GM23338 (cell line): ENCODE data around the gene GPRC5D. TPM values are rescaled to one million over a fixed set of nuclear protein-coding genes. Genes with fewer than 3 reads are reported as not detected.

Source experiments
- ATAC-seq: fragments of 200-7000 bp; cut with Tn5 transposase; 3 replicates; pipeline ENCODE4 v1.9.1; 2020
- DNase-seq: peaks from one replicate; pipeline ENCODE4 v3.0.0-alpha.2; 2015; ENCODE audit warnings: low spot score
- H2AFZ ChIP-seq: fragments of 200-600 bp; sonication (generic); 2 replicates; pipeline ENCODE4 v1.8.0; 2016; ENCODE audit warnings: antibody characterized with exemption, mild to moderate bottlenecking, moderate library complexity
- H3F3A ChIP-seq: fragments of 200-600 bp; sonication (generic); replicated peaks from 2 replicates; pipeline ENCODE4 v1.8.0; 2017; ENCODE audit warnings: antibody characterized with exemption, mixed run types, low read depth
- H3K27ac ChIP-seq: fragments of 200-600 bp; sonication (generic); 2 replicates; pipeline ENCODE4 v1.6.1; 2016; ENCODE audit warnings: low read depth
- H3K27me3 ChIP-seq: fragments of 200-600 bp; sonication (generic); 2 replicates; pipeline ENCODE4 v1.8.0; 2016; ENCODE audit warnings: mild to moderate bottlenecking, mixed run types, moderate library complexity; ENCODE audit not compliant: insufficient read depth
- H3K36me3 ChIP-seq: fragments of 200-600 bp; sonication (generic); 2 replicates; pipeline ENCODE4 v1.8.0; 2016; ENCODE audit warnings: mild to moderate bottlenecking; ENCODE audit not compliant: insufficient read depth
- H3K4me1 ChIP-seq: fragments of 200-600 bp; sonication (generic); 2 replicates; pipeline ENCODE4 v1.8.0; 2016; ENCODE audit warnings: mild to moderate bottlenecking, moderate library complexity; ENCODE audit not compliant: insufficient read depth
- H3K4me2 ChIP-seq: fragments of 200-600 bp; sonication (generic); 2 replicates; pipeline ENCODE4 v1.7.1; 2017; ENCODE audit warnings: mixed run types
- H3K4me3 ChIP-seq: fragments of 200-600 bp; sonication (generic); 2 replicates; pipeline ENCODE4 v1.6.1; 2016; ENCODE audit warnings: mixed run types
- H3K79me2 ChIP-seq: fragments of 200-600 bp; sonication (generic); replicated peaks from 2 replicates; pipeline ENCODE4 v1.8.0; 2017; ENCODE audit warnings: mild to moderate bottlenecking; ENCODE audit not compliant: insufficient read depth
- H3K9me2 ChIP-seq: fragments of 200-600 bp; sonication (generic); 2 replicates; pipeline ENCODE4 v1.8.0; 2017; ENCODE audit not compliant: insufficient read depth
- H4K20me1 ChIP-seq: fragments of 200-600 bp; sonication (generic); replicated peaks from 2 replicates; pipeline ENCODE4 v1.8.0; 2017; ENCODE audit warnings: mild to moderate bottlenecking; ENCODE audit not compliant: insufficient read depth
- H3K27ac Mint-ChIP-seq: 2 replicates; pipeline ENCODE4 v1.8.0; 2020; ENCODE audit warnings: inconsistent platforms, mild to moderate bottlenecking, moderate library complexity, mixed read lengths
- H3K27me3 Mint-ChIP-seq: 3 replicates; pipeline ENCODE4 v1.8.0; 2022; ENCODE audit warnings: low read depth, mild to moderate bottlenecking, moderate library complexity, mixed read lengths, inconsistent platforms; ENCODE audit not compliant: insufficient read depth, poor library complexity
- H3K36me3 Mint-ChIP-seq: 3 replicates; pipeline ENCODE4 v1.8.0; 2021; ENCODE audit warnings: low read depth, mild to moderate bottlenecking, inconsistent platforms, moderate library complexity, mixed read lengths
- H3K4me1 Mint-ChIP-seq: 3 replicates; pipeline ENCODE4 v1.8.0; 2020; ENCODE audit warnings: mild to moderate bottlenecking, inconsistent platforms, mixed read lengths
- H3K4me3 Mint-ChIP-seq: 3 replicates; pipeline ENCODE4 v1.8.0; 2021; ENCODE audit warnings: moderate library complexity, mild to moderate bottlenecking, inconsistent platforms, mixed read lengths
- H3K9me3 Mint-ChIP-seq: 3 replicates; pipeline ENCODE4 v1.8.0; 2020; ENCODE audit warnings: moderate library complexity, mild to moderate bottlenecking, inconsistent platforms, mixed read lengths
- CREB1 ChIP-seq: fragments of 250-450 bp; sonication (Bioruptor Pico); IDR thresholded peaks from 2 replicates; pipeline ENCODE4 v1.5.0; 2020; ENCODE audit warnings: low read depth, mild to moderate bottlenecking, moderate library complexity
- ETS1 ChIP-seq: IDR thresholded peaks from 2 replicates; pipeline ENCODE4 v1.6.1; 2016; ENCODE audit warnings: antibody characterized with exemption
- EZH2 ChIP-seq: fragments of 200-600 bp; sonication (generic); IDR thresholded peaks from one replicate; pipeline ENCODE4 v1.8.0; 2017; ENCODE audit warnings: antibody characterized with exemption, mild to moderate bottlenecking, low read depth; ENCODE audit not compliant: unreplicated experiment
- JUNB ChIP-seq: IDR thresholded peaks from one replicate; pipeline ENCODE4 v1.6.1; 2016; ENCODE audit warnings: antibody characterized with exemption; ENCODE audit not compliant: unreplicated experiment
- NANOG ChIP-seq: IDR thresholded peaks from 2 replicates; pipeline ENCODE4 v1.6.1; 2016; ENCODE audit warnings: antibody characterized with exemption, borderline replicate concordance
- POLR2AphosphoS5 ChIP-seq: IDR thresholded peaks from 2 replicates; pipeline ENCODE4 v1.6.1; 2016; ENCODE audit warnings: antibody characterized with exemption, low read depth
- ZNF114 ChIP-seq: fragments of 250-450 bp; sonication (Bioruptor Pico); IDR thresholded peaks from 2 replicates; pipeline ENCODE4 v1.5.0; 2020; ENCODE audit warnings: mild to moderate bottlenecking, moderate library complexity
- ZNF331 ChIP-seq: fragments of 250-450 bp; sonication (Bioruptor Pico); IDR thresholded peaks from 2 replicates; pipeline ENCODE4 v1.5.0; 2020; ENCODE audit warnings: low read depth, mild to moderate bottlenecking, moderate library complexity
- polyA plus RNA-seq: library from polyadenylated mRNA; unstranded; fragments of >200 nt; fragmentation: Nextera tagmentation; extraction: Ambion mirVana; gene quantifications from 2 replicates; pipeline ENCODE4 v1.2.1, GENCODE V29; 2016
- total RNA-seq: library from RNA; depleted of rRNA; stranded (reverse); fragments of >200 nt; shearing (Covaris generic); gene quantifications from 2 replicates; pipeline ENCODE4 v1.2.3, GENCODE V29; 2014
- TF ChIP-seq, protein P1 (sequence below): IDR thresholded peaks from one replicate; pipeline ENCODE4 v1.6.1; 2018; ENCODE audit warnings: antibody characterized with exemption; ENCODE audit not compliant: unreplicated experiment
- TF ChIP-seq, protein P2 (sequence below), 2 experiments: fragments of 200-600 bp in 1 of 2; sonication (generic) in 1 of 2; conservative IDR thresholded peaks; 2 replicates each; pipeline versions ENCODE4 v1.5.1 to v1.6.1; 2016 to 2017; ENCODE audit warnings: antibody characterized with exemption in 2 of 2, low read depth in 2 of 2, mild to moderate bottlenecking in 2 of 2, moderate library complexity in 1 of 2

The GPRC5D gene
- total and polyA plus RNA-seq, 2 experiments from 2014 or later = not detected

DNA sequence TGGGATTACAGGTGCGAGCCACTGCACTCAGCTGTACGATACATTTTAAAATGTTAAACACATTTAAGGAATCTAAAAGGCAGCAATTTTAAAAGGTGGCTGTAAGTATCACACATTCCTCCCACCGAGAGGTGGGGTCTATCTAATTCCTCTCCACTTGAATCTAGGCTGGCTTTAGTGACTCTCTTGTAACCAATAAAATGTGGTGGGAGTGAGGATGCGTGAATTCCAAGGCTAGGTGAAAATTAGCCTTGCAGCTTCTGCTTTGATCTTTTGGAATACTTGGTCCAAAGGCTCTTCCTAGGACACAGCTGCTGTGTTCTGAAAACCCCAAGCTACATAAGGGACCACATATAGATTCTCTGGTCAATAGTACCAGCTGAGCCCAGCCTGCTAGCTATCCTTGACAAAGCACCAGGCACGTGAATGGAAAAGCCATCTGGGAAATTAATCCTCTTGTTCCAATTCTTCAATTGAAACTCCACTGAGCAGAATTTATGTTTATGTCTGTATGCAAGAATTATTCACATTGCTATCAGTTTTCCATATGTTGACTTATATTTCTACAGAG, 8.8 kb upstream of the GPRC5D start (continued):
- TF ChIP-seq NANOG (no peak), EZH2 (no peak), ZNF114 (CRISPR knock-in tag) (no peak), ETS1 (no peak), JUNB (no peak), ZNF331 (CRISPR knock-in tag) (no peak), CREB1 (CRISPR knock-in tag) (no peak), POLR2AphosphoS5 (no peak)
- TF ChIP-seq, protein P1, sequence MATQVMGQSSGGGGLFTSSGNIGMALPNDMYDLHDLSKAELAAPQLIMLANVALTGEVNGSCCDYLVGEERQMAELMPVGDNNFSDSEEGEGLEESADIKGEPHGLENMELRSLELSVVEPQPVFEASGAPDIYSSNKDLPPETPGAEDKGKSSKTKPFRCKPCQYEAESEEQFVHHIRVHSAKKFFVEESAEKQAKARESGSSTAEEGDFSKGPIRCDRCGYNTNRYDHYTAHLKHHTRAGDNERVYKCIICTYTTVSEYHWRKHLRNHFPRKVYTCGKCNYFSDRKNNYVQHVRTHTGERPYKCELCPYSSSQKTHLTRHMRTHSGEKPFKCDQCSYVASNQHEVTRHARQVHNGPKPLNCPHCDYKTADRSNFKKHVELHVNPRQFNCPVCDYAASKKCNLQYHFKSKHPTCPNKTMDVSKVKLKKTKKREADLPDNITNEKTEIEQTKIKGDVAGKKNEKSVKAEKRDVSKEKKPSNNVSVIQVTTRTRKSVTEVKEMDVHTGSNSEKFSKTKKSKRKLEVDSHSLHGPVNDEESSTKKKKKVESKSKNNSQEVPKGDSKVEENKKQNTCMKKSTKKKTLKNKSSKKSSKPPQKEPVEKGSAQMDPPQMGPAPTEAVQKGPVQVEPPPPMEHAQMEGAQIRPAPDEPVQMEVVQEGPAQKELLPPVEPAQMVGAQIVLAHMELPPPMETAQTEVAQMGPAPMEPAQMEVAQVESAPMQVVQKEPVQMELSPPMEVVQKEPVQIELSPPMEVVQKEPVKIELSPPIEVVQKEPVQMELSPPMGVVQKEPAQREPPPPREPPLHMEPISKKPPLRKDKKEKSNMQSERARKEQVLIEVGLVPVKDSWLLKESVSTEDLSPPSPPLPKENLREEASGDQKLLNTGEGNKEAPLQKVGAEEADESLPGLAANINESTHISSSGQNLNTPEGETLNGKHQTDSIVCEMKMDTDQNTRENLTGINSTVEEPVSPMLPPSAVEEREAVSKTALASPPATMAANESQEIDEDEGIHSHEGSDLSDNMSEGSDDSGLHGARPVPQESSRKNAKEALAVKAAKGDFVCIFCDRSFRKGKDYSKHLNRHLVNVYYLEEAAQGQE = no peak
- TF ChIP-seq, protein P2, sequence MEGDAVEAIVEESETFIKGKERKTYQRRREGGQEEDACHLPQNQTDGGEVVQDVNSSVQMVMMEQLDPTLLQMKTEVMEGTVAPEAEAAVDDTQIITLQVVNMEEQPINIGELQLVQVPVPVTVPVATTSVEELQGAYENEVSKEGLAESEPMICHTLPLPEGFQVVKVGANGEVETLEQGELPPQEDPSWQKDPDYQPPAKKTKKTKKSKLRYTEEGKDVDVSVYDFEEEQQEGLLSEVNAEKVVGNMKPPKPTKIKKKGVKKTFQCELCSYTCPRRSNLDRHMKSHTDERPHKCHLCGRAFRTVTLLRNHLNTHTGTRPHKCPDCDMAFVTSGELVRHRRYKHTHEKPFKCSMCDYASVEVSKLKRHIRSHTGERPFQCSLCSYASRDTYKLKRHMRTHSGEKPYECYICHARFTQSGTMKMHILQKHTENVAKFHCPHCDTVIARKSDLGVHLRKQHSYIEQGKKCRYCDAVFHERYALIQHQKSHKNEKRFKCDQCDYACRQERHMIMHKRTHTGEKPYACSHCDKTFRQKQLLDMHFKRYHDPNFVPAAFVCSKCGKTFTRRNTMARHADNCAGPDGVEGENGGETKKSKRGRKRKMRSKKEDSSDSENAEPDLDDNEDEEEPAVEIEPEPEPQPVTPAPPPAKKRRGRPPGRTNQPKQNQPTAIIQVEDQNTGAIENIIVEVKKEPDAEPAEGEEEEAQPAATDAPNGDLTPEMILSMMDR (conservative IDR thresholded peaks at IDR 0.05; ENCODE audit: low read depth in 2 of 2) = no peak

GRCh38 chr12:12958886-12959285, 6.9 kb upstream of the GPRC5D start:
- ATAC-seq = no peak
- H3K27me3 ChIP-seq = no peaks in the 10 kb centered on the region
- H3K79me2 ChIP-seq = no peaks in the 10 kb centered on the region
- no peak overlapping the region for H3K4me2 ChIP-seq
- H3F3A ChIP-seq = no peaks in the 10 kb centered on the region
- no peak overlapping the region for H3K27ac Mint-ChIP-seq
- DNase-seq = no peak
- no peak overlapping the region for H2AFZ ChIP-seq
- H3K9me2 ChIP-seq = no peaks in the 10 kb centered on the region; the same call in 1 of the 2 replicates
- H3K27ac ChIP-seq = no peak overlapping the region
- no peaks in the 10 kb centered on the region for H3K4me1 ChIP-seq
- no peaks in the 10 kb centered on the region for H3K36me3 Mint-ChIP-seq
- no peak overlapping the region for H3K4me3 ChIP-seq
- H3K36me3 ChIP-seq = no peaks in the 10 kb centered on the region
- no peak overlapping the region for H3K4me3 Mint-ChIP-seq
- H3K27me3 Mint-ChIP-seq = peaks cover 1% of the 10 kb centered on the region
- H4K20me1 ChIP-seq = no peaks in the 10 kb centered on the region
- no peaks in the 10 kb centered on the region; the same call in 2 of the 3 replicates for H3K4me1 Mint-ChIP-seq
- no peaks in the 10 kb centered on the region for H3K9me3 Mint-ChIP-seq
- TF ChIP-seq ZNF114 (CRISPR knock-in tag) (no peak), JUNB (no peak), EZH2 (no peak), POLR2AphosphoS5 (no peak), NANOG (no peak), ETS1 (no peak)
- TF ChIP-seq, protein P1 = no peak
